NCI-H128 (cell line): ENCODE measurements around the gene GNB3.

ENCODE experiments used
- DNase-seq: peaks from one replicate; lab custom pipeline; 2025; ENCODE audit not compliant: unreplicated experiment; lab: John Stamatoyannopoulos, UW

Gene GNB3

GRCh38 chr12:6840761-6841515, at the start of gene GNB3:
TSS of gene GNB3 (plus strand) at chr12:6840925. CDS start at chr12:6841288, 363 bp downstream.
- DNase-seq, result no peak

DNA sequence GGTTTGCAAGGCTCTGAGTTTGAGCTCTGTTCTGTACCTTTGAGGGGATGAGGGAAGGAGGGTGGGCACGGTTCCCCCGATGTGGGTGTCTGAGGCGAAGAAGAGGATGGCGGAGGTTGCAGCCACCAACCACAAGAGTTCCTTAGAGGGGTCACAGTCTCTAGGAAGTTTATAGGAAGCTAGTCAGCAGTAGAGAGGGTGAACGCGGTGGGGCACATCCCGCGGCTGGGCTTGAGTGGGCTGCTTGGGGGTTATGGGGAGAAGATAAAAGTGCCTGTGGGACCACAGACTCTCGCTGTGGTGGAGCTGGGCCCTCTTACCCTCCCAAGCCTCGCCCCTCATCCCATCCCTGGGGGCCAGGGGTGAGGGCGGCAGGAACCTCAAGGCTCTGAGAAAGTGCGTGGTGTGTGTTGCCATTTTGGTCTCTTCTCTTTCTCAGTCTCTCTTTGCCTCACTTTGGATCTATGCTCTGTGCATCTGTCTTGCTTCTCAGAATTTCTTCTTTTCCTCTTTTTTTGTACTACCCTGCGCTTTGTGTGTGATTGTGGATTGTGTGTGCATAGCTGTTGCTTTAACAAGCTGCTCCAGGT, 48.7 kb upstream of the GNB3 start:
- no peak for DNase-seq

- DNase-seq, result no peak
Observed at GRCh38 chr12:6792522-6793201, 48.1 kb upstream of the GNB3 start.

- DNase-seq, result no peak
Observed at GRCh38 chr12:6795088-6795487, 45.6 kb upstream of the GNB3 start.

DNA sequence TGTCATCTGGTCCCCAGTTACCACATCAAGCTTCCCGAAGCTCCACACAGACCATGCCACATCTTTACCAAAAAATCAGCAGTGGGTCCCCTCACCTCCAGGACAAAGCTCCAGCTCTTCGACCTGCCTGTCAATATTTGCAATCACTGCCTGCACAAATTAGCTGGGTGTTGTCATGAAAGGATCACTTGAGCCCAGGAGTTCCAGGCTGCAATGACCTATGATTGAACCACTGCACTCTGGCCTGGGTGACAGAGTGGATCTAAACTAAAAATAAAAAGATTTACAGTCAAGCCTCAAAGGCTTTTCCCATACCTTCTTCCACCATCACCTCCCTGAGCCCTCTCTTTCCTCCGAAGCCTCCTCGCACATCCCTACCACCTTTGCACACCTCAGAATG, 44.1 kb upstream of the GNB3 start:
- DNase-seq, result no peak

- no peak for DNase-seq
Observed at GRCh38 chr12:6799147-6799546, 41.6 kb upstream of the GNB3 start.

- DNase-seq, result no peak
Observed at GRCh38 chr12:6807170-6807569, 33.6 kb upstream of the GNB3 start.

DNA sequence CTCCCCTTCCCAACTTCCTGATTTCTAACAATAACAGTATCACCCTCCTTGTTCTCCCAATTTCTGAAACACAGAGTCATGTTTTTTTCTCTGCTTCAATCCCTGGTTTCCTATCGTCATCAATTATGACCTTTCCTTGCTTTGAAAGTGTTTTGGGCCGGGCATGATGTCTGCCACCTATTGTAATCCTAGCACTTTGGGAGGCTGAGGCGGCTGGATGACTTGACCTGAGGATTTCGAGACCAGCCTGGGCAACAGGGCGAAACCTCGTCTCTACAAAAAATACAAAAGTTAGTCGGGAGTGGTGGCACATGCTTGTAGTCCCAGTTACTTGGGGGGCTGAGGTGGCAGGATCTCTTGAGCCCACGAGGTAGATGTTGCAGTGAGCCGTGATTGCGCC, 31.7 kb upstream of the GNB3 start:
- no peak for DNase-seq

- no peak for DNase-seq
Observed at GRCh38 chr12:6810758-6811157, 30.0 kb upstream of the GNB3 start.

DNA sequence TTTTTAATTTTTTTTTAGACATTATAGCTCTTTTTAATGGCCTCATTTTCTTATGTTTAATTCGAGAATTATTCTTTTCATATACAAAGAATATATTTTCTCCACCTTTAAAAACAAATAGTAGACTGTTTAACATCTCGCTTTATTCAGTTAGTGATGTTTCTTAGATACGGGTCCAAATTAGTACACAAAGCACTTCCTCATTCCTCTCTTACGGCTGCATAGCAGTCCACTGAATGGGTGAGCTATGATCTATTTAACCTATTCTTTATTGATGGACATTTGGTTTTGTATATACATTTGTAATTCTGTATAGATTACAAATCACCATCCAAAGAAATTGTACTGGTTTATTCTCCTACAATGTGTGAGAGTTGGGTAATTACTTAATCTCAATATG, 27.4 kb upstream of the GNB3 start:
- no peak for DNase-seq

- no peak for DNase-seq
Observed at GRCh38 chr12:6816598-6816997, 24.1 kb upstream of the GNB3 start.

DNA sequence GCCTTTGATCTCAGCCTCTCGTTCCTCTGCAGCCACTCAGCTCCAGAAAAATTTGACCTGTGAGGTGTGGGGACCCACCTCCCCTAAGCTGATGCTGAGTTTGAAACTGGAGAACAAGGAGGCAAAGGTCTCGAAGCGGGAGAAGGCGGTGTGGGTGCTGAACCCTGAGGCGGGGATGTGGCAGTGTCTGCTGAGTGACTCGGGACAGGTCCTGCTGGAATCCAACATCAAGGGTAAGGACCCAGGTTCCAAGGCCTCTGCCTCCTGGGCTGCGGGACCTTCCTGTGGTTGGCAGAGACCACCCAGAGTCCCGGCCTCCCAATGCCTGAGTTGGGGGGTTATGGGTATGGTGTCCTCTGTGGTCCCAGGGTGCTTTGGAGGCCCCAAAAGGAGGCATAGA, 23.6 kb upstream of the GNB3 start:
- DNase-seq, result no peak

DNA sequence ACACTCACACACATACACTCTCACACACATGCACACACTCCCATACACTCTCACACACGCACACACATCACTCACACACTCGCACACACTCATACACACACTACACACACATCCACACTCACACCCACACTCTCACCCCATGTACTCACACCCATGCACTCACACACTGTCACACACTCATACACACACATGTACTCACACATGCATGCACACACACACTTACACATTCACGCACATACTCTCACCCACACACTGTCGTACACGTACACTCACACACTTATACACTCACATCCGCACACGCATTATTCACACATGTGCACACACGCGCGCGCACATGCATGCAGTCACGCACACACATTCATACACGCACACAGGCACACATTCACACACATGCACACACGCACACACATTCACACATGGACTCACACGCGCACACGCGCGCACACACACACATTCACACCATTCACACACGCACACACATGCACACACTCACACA, 23.0 kb upstream of the GNB3 start:
- DNase-seq, result no peak

DNA sequence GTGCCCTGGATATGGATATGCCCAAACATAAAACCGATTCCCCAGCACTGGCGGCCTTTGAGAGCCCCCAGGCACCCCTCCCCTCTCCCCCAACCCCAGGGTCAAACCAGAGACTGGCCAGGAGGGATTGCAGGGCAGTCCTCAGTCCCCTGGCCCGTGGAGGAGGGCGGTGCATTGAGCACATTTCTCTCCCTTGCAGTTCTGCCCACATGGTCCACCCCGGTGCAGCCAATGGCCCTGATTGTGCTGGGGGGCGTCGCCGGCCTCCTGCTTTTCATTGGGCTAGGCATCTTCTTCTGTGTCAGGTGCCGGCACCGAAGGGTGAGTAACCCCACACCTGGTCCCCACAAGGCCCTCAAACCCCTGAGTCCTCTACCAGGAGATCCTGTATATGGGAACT, 22.5 kb upstream of the GNB3 start:
- no peak for DNase-seq

GRCh38 chr12:6818645-6819044, 22.1 kb upstream of the GNB3 start:
- no peak for DNase-seq

- DNase-seq, result no peak
Observed at GRCh38 chr12:6819106-6820030, 21.4 kb upstream of the GNB3 start.

GRCh38 chr12:6820166-6820565, 20.6 kb upstream of the GNB3 start:
- no peak for DNase-seq

DNA sequence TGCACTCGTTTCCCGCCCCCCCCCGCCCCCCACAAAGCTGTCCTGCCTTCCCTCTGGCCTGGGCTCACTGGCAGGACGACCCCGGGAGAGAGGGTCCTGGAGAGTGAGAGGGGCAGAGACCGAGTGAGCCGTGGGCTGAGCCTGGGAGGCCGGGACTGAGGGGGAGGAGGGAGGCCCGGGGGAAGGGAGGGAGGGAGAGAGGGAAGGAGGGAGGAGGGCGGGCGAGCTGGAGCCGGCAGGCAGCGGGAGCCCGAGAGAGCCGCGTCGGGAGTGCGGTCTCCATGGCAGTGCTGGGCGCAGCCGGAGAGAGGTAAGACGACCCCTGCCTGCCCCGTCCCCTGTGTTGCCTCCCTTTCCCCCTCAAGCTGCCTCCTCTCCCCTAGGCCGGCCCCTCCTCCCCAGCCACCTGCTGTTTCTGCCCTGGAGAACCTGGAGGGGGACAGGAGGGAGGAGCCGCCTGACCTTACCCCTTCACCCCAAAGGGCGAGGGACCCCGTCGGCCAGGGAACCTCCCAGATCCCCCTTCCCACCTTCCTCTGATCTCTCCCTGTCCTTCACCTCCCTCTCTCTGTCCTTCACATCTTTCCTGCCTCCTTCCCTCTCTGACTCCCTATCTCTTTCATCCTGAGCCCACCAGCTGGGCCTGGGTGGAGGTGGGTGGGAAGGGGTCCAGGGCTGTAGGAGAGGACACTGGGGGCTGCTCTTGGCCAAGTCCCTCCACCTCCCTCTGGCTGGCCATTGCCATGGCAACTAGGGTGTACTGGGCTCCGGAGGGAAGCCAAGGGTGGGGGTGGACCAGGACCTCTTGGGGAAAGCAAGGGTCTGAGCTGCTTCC, 18.9 kb upstream of the GNB3 start, which contains the start of gene GPR162:
Gene GPR162, plus strand, starts transcription at position 231 of the 835 bp plus-strand sequence. CDS start 2,078 bp downstream, outside the sequence.
- peak; percentile 87 for DNase-seq

GRCh38 chr12:6822426-6823135, 18.1 kb upstream of the GNB3 start:
- no peak for DNase-seq
